K562 (cell line): Measurements from ENCODE around the gene SOS2. TPM values are rescaled to one million over a fixed set of nuclear protein-coding genes. Genes with fewer than 3 reads are reported as not detected.
A peak's percentile ranks its signal among the peaks of the same experiment; 100 is the strongest.

ENCODE experiments used
- ARID4B ChIP-seq: sonication (generic); formaldehyde crosslinking; IDR thresholded peaks from 2 replicates; pipeline ENCODE4 v1.8.0; 2022; ENCODE audit warnings: mild to moderate bottlenecking, missing genetic modification reagents
- FOXK2 ChIP-seq, 2 experiments: fragments of 450-650 bp; IDR thresholded peaks in 1 of 2; conservative IDR thresholded peaks in 1 of 2; 2 replicates each; pipeline ENCODE4 v1.6.1; 2016; ENCODE audit warnings: low read depth in 2 of 2, mild to moderate bottlenecking in 1 of 2
- ILK ChIP-seq: fragments of 450-650 bp; IDR thresholded peaks from 2 replicates; pipeline ENCODE4 v1.6.1; 2016; ENCODE audit warnings: missing genetic modification characterization, low read depth, mild to moderate bottlenecking, missing compliant biosample characterization, moderate library complexity, borderline replicate concordance
- MNT ChIP-seq, 2 experiments: fragments of 450-650 bp; conservative IDR thresholded peaks; 2 replicates each; pipeline ENCODE4 v1.6.1; 2017; ENCODE audit warnings: mild to moderate bottlenecking in 2 of 2, moderate library complexity in 2 of 2
- POLR2A ChIP-seq: fragments of 450-650 bp; conservative IDR thresholded peaks from 2 replicates; pipeline ENCODE4 v1.6.1; 2016
- PRDM10 ChIP-seq: fragments of 450-650 bp; IDR thresholded peaks from 2 replicates; pipeline ENCODE4 v1.6.1; 2018; ENCODE audit not compliant: partially characterized antibody
- RREB1 ChIP-seq: fragments of 250-450 bp; sonication (Bioruptor Pico); IDR thresholded peaks from 2 replicates; pipeline ENCODE4 v1.4.0; 2020
- TBP ChIP-seq: optimal IDR thresholded peaks from 2 replicates; pipeline ENCODE3; 2011; ENCODE audit warnings: low read depth, low read length, improper control_type of control experiment
- ZBTB7A ChIP-seq: IDR thresholded peaks from 2 replicates; pipeline ENCODE4 v1.6.1; 2011; ENCODE audit warnings: low read depth, mild to moderate bottlenecking, low read length, moderate library complexity, borderline replicate concordance; ENCODE audit not compliant: control insufficient read depth
- ZFX ChIP-seq: sonication (generic); formaldehyde crosslinking; IDR thresholded peaks from 2 replicates; pipeline ENCODE4 v1.8.0; 2022; ENCODE audit warnings: mild to moderate bottlenecking, missing genetic modification reagents, moderate library complexity
- polyA plus RNA-seq, 8 experiments: library from polyadenylated mRNA; depleted of rRNA in 4 of 8; stranded (reverse) in 5 of 8; unstranded in 3 of 8; fragments of >200 nt; fragmentation: Nextera tagmentation in 2 of 8; fragmentation: Illumina TruSeq in 1 of 8; extraction: Ambion mirVana in 2 of 8; extraction: Trizol in 1 of 8; gene quantifications; 2 replicates each; pipeline versions ENCODE4 v1.2.1 to v1.2.3, GENCODE V29; 2011 to 2014; ENCODE audit warnings: inconsistent platforms in 1 of 8, missing spikeins in 1 of 8
- total RNA-seq, 7 experiments: library from RNA; depleted of rRNA in 6 of 7; stranded (reverse); fragments of >200 nt in 6 of 7; fragmentation: Illumina TruSeq in 2 of 7; extraction: Trizol in 2 of 7; gene quantifications; 2 replicates each; pipeline versions ENCODE4 v1.2.1 to v1.2.3, GENCODE V29; 2011 to 2021; ENCODE audit warnings: low replicate concordance in 1 of 7

SOS2 gene
- total and polyA plus RNA-seq, 9 of the 15 experiments (the other 6 are each of a cell fraction or from before 2014, with no cell fraction given) = 2.2 to 13.1 (median 10.5) TPM

GRCh38 chr14:50116181-50116956, 115.0 kb downstream of the SOS2 start, which contains the start of gene VCPKMT (continued):
- TF ChIP-seq ZBTB7A = no peak
- 0 out of 4 replicates have a peak, but pooled peaks have one; percentile 53 to 65 for TF ChIP-seq FOXK2 (conservative IDR thresholded peaks at IDR 0.05 in 1 of 2, IDR thresholded peaks at IDR 0.05 in 1 of 2; ENCODE audit: low read depth in 2 of 2)
- TF ChIP-seq TBP = peak; percentile 84
- no peak for TF ChIP-seq PRDM10
- peak; percentile 87 for TF ChIP-seq POLR2A
- peak; percentile 68 to 83 for TF ChIP-seq MNT (conservative IDR thresholded peaks at IDR 0.05)
- peak; percentile 82 for TF ChIP-seq ZFX (CRISPR knock-in tag)
- peak; percentile 56; the same call in 1 of the 2 replicates for TF ChIP-seq ARID4B (CRISPR knock-in tag)
- TF ChIP-seq RREB1 = no peak
- TF ChIP-seq ILK (tag) = no peak
